Osteoblast (primary cell): Measurements from ENCODE around the gene GNG12. TPM values are rescaled to one million over a fixed set of nuclear protein-coding genes. Genes with fewer than 3 reads are reported as not detected.
A peak's percentile ranks its signal among the peaks of the same experiment; 100 is the strongest.

Experiments used
- DNase-seq: peaks from one replicate; pipeline ENCODE4 v3.0.0; 2011; ENCODE audit warnings: low spot score, mixed read lengths; ENCODE audit not compliant: insufficient read length; ENCODE audit errors: missing footprints
- H2AFZ ChIP-seq: 2 replicates; pipeline ENCODE4 v1.6.0; 2011; ENCODE audit warnings: mild to moderate bottlenecking, low read length
- H3K27ac ChIP-seq: 2 replicates; pipeline ENCODE4 v1.5.1; 2011; ENCODE audit warnings: mild to moderate bottlenecking, low read depth, low read length, moderate library complexity
- H3K27me3 ChIP-seq: 2 replicates; pipeline ENCODE4 v1.6.0; 2012; ENCODE audit warnings: mild to moderate bottlenecking, control low read depth, inconsistent platforms, low read length, moderate library complexity; ENCODE audit not compliant: insufficient read depth
- H3K36me3 ChIP-seq: 2 replicates; pipeline ENCODE4 v1.5.1; 2011; ENCODE audit warnings: mild to moderate bottlenecking, low read length, control low read depth, moderate library complexity; ENCODE audit not compliant: insufficient read depth
- H3K4me1 ChIP-seq: 2 replicates; pipeline ENCODE4 v1.5.1; 2011; ENCODE audit warnings: mild to moderate bottlenecking, low read length, control low read depth, moderate library complexity; ENCODE audit not compliant: insufficient read depth
- H3K4me2 ChIP-seq: 2 replicates; pipeline ENCODE4 v1.6.0; 2011; ENCODE audit warnings: mild to moderate bottlenecking, low read length; ENCODE audit not compliant: insufficient read depth
- H3K4me3 ChIP-seq: fragments of 200-600 bp; sonication (generic); 3 replicates; pipeline ENCODE4 v1.5.1; 2012; ENCODE audit warnings: mild to moderate bottlenecking, low read length, inconsistent platforms; ENCODE audit not compliant: insufficient read depth
- H3K79me2 ChIP-seq: 2 replicates; pipeline ENCODE4 v1.6.0; 2012; ENCODE audit warnings: mild to moderate bottlenecking, low read length, control low read depth, inconsistent platforms; ENCODE audit not compliant: insufficient read depth
- H3K9me3 ChIP-seq: 2 replicates; pipeline ENCODE4 v1.5.1; 2011; ENCODE audit warnings: low read depth, low read length, control low read depth
- H4K20me1 ChIP-seq: 2 replicates; pipeline ENCODE4 v1.6.0; 2012; ENCODE audit warnings: mild to moderate bottlenecking, low read length, control low read depth; ENCODE audit not compliant: insufficient read depth
- total RNA-seq: library from RNA; depleted of rRNA; stranded (reverse); fragments of >200 nt; gene quantifications from 2 replicates; pipeline ENCODE4 v1.2.3, GENCODE V29; 2012
- TF ChIP-seq, protein P1 (sequence below): IDR thresholded peaks from 2 replicates; pipeline ENCODE4 v1.5.1; 2011; ENCODE audit warnings: mild to moderate bottlenecking, low read depth, low read length, moderate library complexity; ENCODE audit errors: extremely low read depth

The GNG12 gene
- total RNA-seq, 1 donor = 219 TPM

GRCh38 chr1:67687198-67687545 lies 146.1 kb downstream of the GNG12 start:
- Histone ChIP-seq H3K4me3 (peak overlapping the region; percentile 97), H3K36me3 (peaks cover 25% of the 10 kb centered on the region), H4K20me1 (peaks cover 13% of the 10 kb centered on the region), H3K4me2 (peak overlapping the region; percentile 98), H3K79me2 (peaks cover 24% of the 10 kb centered on the region), H3K4me1 (peaks cover 44% of the 10 kb centered on the region), H3K27me3 (no peaks in the 10 kb centered on the region), H2AFZ (no peak overlapping the region), H3K9me3 (no peaks in the 10 kb centered on the region), H3K27ac (peak overlapping the region; percentile 93)
- TF ChIP-seq, protein P1, sequence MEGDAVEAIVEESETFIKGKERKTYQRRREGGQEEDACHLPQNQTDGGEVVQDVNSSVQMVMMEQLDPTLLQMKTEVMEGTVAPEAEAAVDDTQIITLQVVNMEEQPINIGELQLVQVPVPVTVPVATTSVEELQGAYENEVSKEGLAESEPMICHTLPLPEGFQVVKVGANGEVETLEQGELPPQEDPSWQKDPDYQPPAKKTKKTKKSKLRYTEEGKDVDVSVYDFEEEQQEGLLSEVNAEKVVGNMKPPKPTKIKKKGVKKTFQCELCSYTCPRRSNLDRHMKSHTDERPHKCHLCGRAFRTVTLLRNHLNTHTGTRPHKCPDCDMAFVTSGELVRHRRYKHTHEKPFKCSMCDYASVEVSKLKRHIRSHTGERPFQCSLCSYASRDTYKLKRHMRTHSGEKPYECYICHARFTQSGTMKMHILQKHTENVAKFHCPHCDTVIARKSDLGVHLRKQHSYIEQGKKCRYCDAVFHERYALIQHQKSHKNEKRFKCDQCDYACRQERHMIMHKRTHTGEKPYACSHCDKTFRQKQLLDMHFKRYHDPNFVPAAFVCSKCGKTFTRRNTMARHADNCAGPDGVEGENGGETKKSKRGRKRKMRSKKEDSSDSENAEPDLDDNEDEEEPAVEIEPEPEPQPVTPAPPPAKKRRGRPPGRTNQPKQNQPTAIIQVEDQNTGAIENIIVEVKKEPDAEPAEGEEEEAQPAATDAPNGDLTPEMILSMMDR = no peak
- DNase-seq = no peak

DNA sequence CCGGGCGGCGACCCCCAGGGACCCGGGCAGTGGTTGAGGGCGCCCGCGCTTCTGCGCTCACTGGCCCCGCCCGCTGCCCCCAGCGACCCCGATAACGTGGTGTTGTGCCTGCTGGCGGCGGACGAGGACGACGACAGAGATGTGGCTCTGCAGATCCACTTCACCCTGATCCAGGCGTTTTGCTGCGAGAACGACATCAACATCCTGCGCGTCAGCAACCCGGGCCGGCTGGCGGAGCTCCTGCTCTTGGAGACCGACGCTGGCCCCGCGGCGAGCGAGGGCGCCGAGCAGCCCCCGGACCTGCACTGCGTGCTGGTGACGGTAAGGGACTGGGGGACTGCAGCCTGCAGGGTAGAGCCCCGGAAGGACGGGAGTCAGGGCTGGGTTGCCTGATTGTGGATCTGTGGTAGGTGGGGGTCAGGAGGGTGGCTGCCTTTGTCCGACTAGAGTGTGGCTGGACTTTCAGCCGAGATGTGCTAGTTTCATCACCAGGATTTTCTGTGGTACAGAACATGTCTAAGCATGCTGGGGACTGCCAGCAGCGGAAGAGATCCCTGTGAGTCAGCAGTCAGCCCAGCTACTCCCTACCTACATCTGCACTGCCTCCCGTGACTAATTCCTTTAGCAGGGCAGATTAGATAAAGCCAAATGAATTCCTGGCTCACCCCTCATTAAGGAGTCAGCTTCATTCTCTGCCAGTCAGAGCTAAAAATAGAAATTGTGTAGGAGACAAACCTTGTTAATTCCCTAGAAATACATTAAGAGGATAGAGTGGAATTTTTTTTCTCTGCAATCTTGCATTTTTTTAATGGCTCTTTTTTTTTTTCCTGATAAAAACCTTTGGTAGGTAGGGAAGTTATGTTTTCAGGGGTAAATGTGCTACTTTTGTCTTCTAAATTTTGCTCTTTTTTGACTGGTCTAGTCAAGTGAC lies 146.7 kb downstream of the GNG12 start:
- TF ChIP-seq, protein P1 = no peak
- H3K36me3 ChIP-seq = peaks cover 25% of the 10 kb centered on the region

DNA sequence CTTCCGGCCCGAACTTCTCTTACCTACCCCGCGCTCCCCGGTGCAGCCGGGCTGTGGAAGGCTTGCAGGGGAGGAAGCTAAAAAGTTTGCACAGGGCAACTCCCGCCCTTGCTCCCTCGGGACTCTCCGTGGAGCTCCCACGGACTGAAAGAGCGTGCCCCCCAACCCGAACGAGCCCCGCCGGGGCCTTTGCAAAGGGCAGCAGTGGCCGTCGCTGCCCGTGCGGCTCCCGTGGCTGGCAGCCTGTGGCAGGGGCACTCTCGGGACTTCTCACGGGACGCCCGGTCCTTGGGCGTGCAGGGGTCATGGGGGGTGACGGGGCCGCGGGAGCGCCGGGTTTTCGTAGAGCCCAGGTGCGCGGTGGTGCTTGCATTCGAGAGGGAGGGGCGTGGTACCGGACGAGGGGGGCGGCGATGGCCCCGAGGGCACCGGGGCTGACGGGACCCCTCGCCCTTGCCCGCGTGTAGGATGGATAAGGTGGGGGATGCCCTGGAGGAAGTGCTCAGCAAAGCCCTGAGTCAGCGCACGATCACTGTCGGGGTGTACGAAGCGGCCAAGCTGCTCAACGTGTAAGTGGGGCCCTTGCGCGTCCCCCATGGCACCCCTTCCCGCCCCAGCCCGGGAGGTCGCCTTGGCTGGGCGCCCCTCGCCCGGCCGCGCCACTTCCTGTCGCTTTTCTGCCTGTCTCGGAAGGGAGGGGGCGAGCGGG lies 147.6 kb downstream of the GNG12 start:
- H3K79me2 ChIP-seq = peaks cover 24% of the 10 kb centered on the region
- peaks cover 25% of the 10 kb centered on the region for H3K36me3 ChIP-seq
- H2AFZ ChIP-seq = no peak overlapping the region
- peaks cover 13% of the 10 kb centered on the region for H4K20me1 ChIP-seq
- no peaks in the 10 kb centered on the region for H3K27me3 ChIP-seq
- no peaks in the 10 kb centered on the region for H3K9me3 ChIP-seq
- TF ChIP-seq, protein P1 = no peak
- H3K4me1 ChIP-seq = peaks cover 48% of the 10 kb centered on the region
- H3K27ac ChIP-seq = peak overlapping the region; percentile 93
- peak; percentile 47 for DNase-seq
- peak overlapping the region; percentile 98 for H3K4me2 ChIP-seq
- peak overlapping the region; percentile 97 for H3K4me3 ChIP-seq

More for the DNA sequence above, 146.7 kb downstream of the GNG12 start:
- peak overlapping the region; percentile 98 for H3K4me2 ChIP-seq
- peaks cover 48% of the 10 kb centered on the region for H3K4me1 ChIP-seq
- peaks cover 24% of the 10 kb centered on the region for H3K79me2 ChIP-seq
- peak overlapping the region; percentile 93 for H3K27ac ChIP-seq
- no peaks in the 10 kb centered on the region for H3K9me3 ChIP-seq
- DNase-seq = peak; percentile 95
- peaks cover 13% of the 10 kb centered on the region for H4K20me1 ChIP-seq
- no peak overlapping the region for H2AFZ ChIP-seq
- peak overlapping the region; percentile 97 for H3K4me3 ChIP-seq
- H3K27me3 ChIP-seq = no peaks in the 10 kb centered on the region
